HCT116 (cell line): ENCODE data around the gene WNT2B. TPM values are rescaled to one million over a fixed set of nuclear protein-coding genes. Genes with fewer than 3 reads are reported as not detected.
"Not testable (repeated sequence)": the region's sequence is repeated elsewhere in the genome, so short reads cannot be mapped to it uniquely, and the experiment has no call there.

Experiments
- ATAC-seq: fragments of 200-7000 bp; cut with Tn5 transposase; 2 replicates; pipeline ENCODE4 v1.9.1; 2020; ENCODE audit warnings: mild to moderate bottlenecking, moderate library complexity
- BruUV-seq: library from RNA; stranded (reverse); fragments of 400-500 nt; replicated peaks from 2 replicates; lab custom pipeline; 2021; lab: Mats Ljungman, UMichigan
- CTCF ChIA-PET: fragments of 300-600 bp; sonication (Branson Sonifier 250); formaldehyde crosslinking; loops from one replicate; lab custom pipeline; 2021; ENCODE audit warnings: antibody characterized with exemption; lab: Charles Lee
- POLR2A ChIA-PET: fragments of 300-600, 350-600 bp; sonication (Branson Sonifier 250); formaldehyde crosslinking; loops from one replicate; lab custom pipeline; 2021; ENCODE audit warnings: antibody characterized with exemption; lab: Charles Lee
- RAD21 ChIA-PET, 2 experiments: fragments of 300-600 bp; sonication (Branson Sonifier 250); formaldehyde crosslinking; loops; one replicate each; lab custom pipeline; 2023; ENCODE audit warnings: low total read pairs in 2 of 2; ENCODE audit not compliant: uncharacterized antibody in 2 of 2, unreplicated experiment in 2 of 2, low non-redundant PET in 1 of 2; lab: Charles Lee
- DNase-seq: peaks from one replicate; pipeline ENCODE4 v3.0.0-alpha.2; 2010; ENCODE audit warnings: low read depth, low spot score
- H2AFZ ChIP-seq: fragments of 200-600 bp; shearing (Covaris generic), sonication (generic); 2 replicates; pipeline ENCODE4 v1.6.1; 2017; ENCODE audit warnings: low read depth, mixed run types, mixed read lengths, antibody characterized with exemption, low read length; ENCODE audit not compliant: poor library complexity, severe bottlenecking
- H3K27ac ChIP-seq: 2 replicates; pipeline ENCODE4 v1.5.1; 2012; ENCODE audit warnings: low read depth, low read length
- H3K27me3 ChIP-seq: fragments of 200-600 bp; sonication (generic); 2 replicates; pipeline ENCODE4 v1.6.1; 2016; ENCODE audit warnings: mixed run types, low read length, mixed read lengths; ENCODE audit not compliant: insufficient read depth
- H3K36me3 ChIP-seq, 2 experiments: fragments of 200-500 bp in 1 of 2; fragments of 200-600 bp in 1 of 2; sonication (Bioruptor generic) in 1 of 2; sonication (generic) in 1 of 2; 2 replicates each; pipeline versions ENCODE4 v1.5.1 to v1.6.1; 2014 to 2016; ENCODE audit warnings: low read length in 2 of 2, inconsistent platforms in 1 of 2, mixed read lengths in 1 of 2, mixed run types in 1 of 2; ENCODE audit not compliant: insufficient read depth in 2 of 2, control insufficient read depth in 1 of 2
- H3K4me1 ChIP-seq, 2 experiments: fragments of 200-600 bp in 1 of 2; sonication (generic) in 1 of 2; 2 replicates each; pipeline versions ENCODE4 v1.5.1 to v1.6.1; 2012 to 2017; ENCODE audit warnings: low read length in 2 of 2, inconsistent platforms in 1 of 2, mild to moderate bottlenecking in 1 of 2, mixed read lengths in 1 of 2, mixed run types in 1 of 2, moderate library complexity in 1 of 2; ENCODE audit not compliant: insufficient read depth in 2 of 2, control insufficient read depth in 1 of 2
- H3K4me2 ChIP-seq: fragments of 200-600 bp; sonication (generic); 2 replicates; pipeline ENCODE4 v1.6.1; 2017; ENCODE audit warnings: mixed run types, low read length, mixed read lengths
- H3K4me3 ChIP-seq, 2 experiments: fragments of 200-600 bp in 1 of 2; sonication (generic) in 1 of 2; replicated peaks in 1 of 2; 2 replicates each; pipeline ENCODE4 v1.5.1; 2011 to 2016; ENCODE audit warnings: low read length in 2 of 2, control low read depth in 1 of 2, low read depth in 1 of 2, mild to moderate bottlenecking in 1 of 2, mixed read lengths in 1 of 2, mixed run types in 1 of 2
- H3K79me2 ChIP-seq: fragments of 200-600 bp; sonication (generic); 2 replicates; pipeline ENCODE4 v1.6.1; 2017; ENCODE audit warnings: mild to moderate bottlenecking, mixed run types, low read length, moderate library complexity, mixed read lengths; ENCODE audit not compliant: insufficient read depth
- H3K9ac ChIP-seq: fragments of 200-600 bp; sonication (generic); 2 replicates; pipeline ENCODE4 v1.6.1; 2016; ENCODE audit warnings: low read length, mixed read lengths
- H3K9me2 ChIP-seq: fragments of 200-600 bp; sonication (generic), shearing (Covaris generic); 2 replicates; pipeline ENCODE4 v1.6.1; 2017; ENCODE audit warnings: mixed run types, mild to moderate bottlenecking, moderate library complexity; ENCODE audit not compliant: insufficient read depth
- H3K9me3 ChIP-seq, 2 experiments: fragments of 200-500 bp in 1 of 2; fragments of 200-600 bp in 1 of 2; sonication (Bioruptor generic) in 1 of 2; sonication (generic) in 1 of 2; 2 replicates each; pipeline ENCODE4 v1.6.1; 2014 to 2017; ENCODE audit warnings: low read length in 2 of 2, mixed read lengths in 2 of 2, inconsistent platforms in 1 of 2, low read depth in 1 of 2, mild to moderate bottlenecking in 1 of 2, mixed run types in 1 of 2, moderate library complexity in 1 of 2; ENCODE audit not compliant: control insufficient read depth in 1 of 2, insufficient read depth in 1 of 2
- H4K20me1 ChIP-seq: fragments of 200-600 bp; sonication (generic), shearing (Covaris generic); 2 replicates; pipeline ENCODE4 v1.6.1; 2017; ENCODE audit warnings: mixed run types, mild to moderate bottlenecking, moderate library complexity; ENCODE audit not compliant: insufficient read depth
- ATF3 ChIP-seq: IDR thresholded peaks from 2 replicates; pipeline ENCODE4 v1.6.1; 2012
- CBX3 ChIP-seq: IDR thresholded peaks from 2 replicates; pipeline ENCODE4 v1.6.1; 2012; ENCODE audit warnings: low read depth
- CEBPB ChIP-seq: IDR thresholded peaks from 2 replicates; pipeline ENCODE4 v1.6.1; 2012; ENCODE audit warnings: low read depth
- EGR1 ChIP-seq: IDR thresholded peaks from 2 replicates; pipeline ENCODE4 v1.6.1; 2012; ENCODE audit warnings: low read depth
- ELF1 ChIP-seq: IDR thresholded peaks from 2 replicates; pipeline ENCODE4 v1.6.1; 2012; ENCODE audit warnings: low read depth, borderline replicate concordance
- EZH2phosphoT487 ChIP-seq: fragments of 200-600 bp; IDR thresholded peaks from 2 replicates; pipeline ENCODE4 v1.6.1; 2018; ENCODE audit warnings: antibody characterized with exemption, borderline replicate concordance
- FOSL1 ChIP-seq: IDR thresholded peaks from 2 replicates; pipeline ENCODE4 v1.6.1; 2012; ENCODE audit warnings: low read depth
- JUND ChIP-seq: IDR thresholded peaks from 2 replicates; pipeline ENCODE4 v1.6.1; 2012
- POLR2A ChIP-seq: IDR thresholded peaks from 2 replicates; pipeline ENCODE4 v1.7.0; 2011; ENCODE audit warnings: borderline replicate concordance; ENCODE audit not compliant: insufficient read depth, insufficient read length; ENCODE audit errors: extremely low read depth
- POLR2AphosphoS5 ChIP-seq: IDR thresholded peaks from 2 replicates; pipeline ENCODE4 v1.6.1; 2011; ENCODE audit warnings: mild to moderate bottlenecking, low read depth, low read length, moderate library complexity
- REST ChIP-seq: IDR thresholded peaks from 2 replicates; pipeline ENCODE4 v1.6.1; 2012; ENCODE audit warnings: low read depth
- SP1 ChIP-seq: IDR thresholded peaks from 2 replicates; pipeline ENCODE4 v1.6.1; 2012; ENCODE audit warnings: low read depth
- SRF ChIP-seq: IDR thresholded peaks from 2 replicates; pipeline ENCODE4 v1.6.1; 2012; ENCODE audit warnings: low read depth
- TCF7L2 ChIP-seq: IDR thresholded peaks from 2 replicates; pipeline ENCODE4 v1.7.0; 2011; ENCODE audit warnings: borderline replicate concordance, inconsistent platforms; ENCODE audit not compliant: insufficient read depth, insufficient read length; ENCODE audit errors: extremely low read depth
- YY1 ChIP-seq: IDR thresholded peaks from 2 replicates; pipeline ENCODE4 v1.6.1; 2011; ENCODE audit warnings: low read length, low read depth, moderate library complexity, mild to moderate bottlenecking; ENCODE audit not compliant: insufficient replicate concordance; ENCODE audit errors: extremely low read depth
- ZNF274 ChIP-seq: fragments of 200-500 bp; sonication (Bioruptor generic); IDR thresholded peaks from 2 replicates; pipeline ENCODE4 v1.6.1; 2014; ENCODE audit warnings: mild to moderate bottlenecking, low read depth, low read length, inconsistent platforms
- intact Hi-C: fragments of 100-400 bp; cut with micrococcal nuclease; formaldehyde crosslinking; loops from 2 replicates; pipeline ENCODE4 v1.10.0; 2022
- total RNA-seq: library from RNA; stranded (reverse); gene quantifications from one replicate; pipeline ENCODE4 v1.2.1, GENCODE V29; 2021; ENCODE audit not compliant: unreplicated experiment
- TF ChIP-seq, protein P1 (sequence below): IDR thresholded peaks from 2 replicates; pipeline ENCODE4 v1.6.1; 2012
- TF ChIP-seq, protein P2 (sequence below), 3 experiments: fragments of 200-600 bp in 1 of 3; sonication (generic) in 1 of 3; IDR thresholded peaks in 2 of 3; conservative IDR thresholded peaks in 1 of 3; 2 replicates each; pipeline ENCODE4 v1.5.1; 2012 to 2017; ENCODE audit warnings: low read depth in 2 of 3, low read length in 2 of 3, antibody characterized with exemption in 1 of 3, borderline replicate concordance in 1 of 3, control low read depth in 1 of 3, mild to moderate bottlenecking in 1 of 3, mixed read lengths in 1 of 3, mixed run types in 1 of 3, moderate library complexity in 1 of 3; ENCODE audit not compliant: insufficient read depth in 1 of 3

Gene WNT2B
- total RNA-seq, 1 experiment from 2014 or later = 1.5 TPM

- no peaks in the 10 kb centered on the region for H4K20me1 ChIP-seq
- H3K4me1 ChIP-seq = no peaks in the 10 kb centered on the region
- H3K27ac ChIP-seq = no peak overlapping the region
- no peak overlapping the region for H2AFZ ChIP-seq
- RAD21 ChIA-PET = no interaction called here
- no peak overlapping the region for H3K4me2 ChIP-seq
- no peak for ATAC-seq
- TF ChIP-seq POLR2A (no peak), REST (no peak), CEBPB (no peak), FOSL1 (no peak), JUND (no peak), CBX3 (no peak), TCF7L2 (no peak), ELF1 (no peak), ATF3 (no peak), EGR1 (no peak), POLR2AphosphoS5 (no peak), YY1 (no peak), ZNF274 (no peak), EZH2phosphoT487 (no peak), SP1 (no peak), SRF (no peak)
- TF ChIP-seq, protein P1, sequence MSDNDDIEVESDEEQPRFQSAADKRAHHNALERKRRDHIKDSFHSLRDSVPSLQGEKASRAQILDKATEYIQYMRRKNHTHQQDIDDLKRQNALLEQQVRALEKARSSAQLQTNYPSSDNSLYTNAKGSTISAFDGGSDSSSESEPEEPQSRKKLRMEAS = no peak
- TF ChIP-seq, protein P2, sequence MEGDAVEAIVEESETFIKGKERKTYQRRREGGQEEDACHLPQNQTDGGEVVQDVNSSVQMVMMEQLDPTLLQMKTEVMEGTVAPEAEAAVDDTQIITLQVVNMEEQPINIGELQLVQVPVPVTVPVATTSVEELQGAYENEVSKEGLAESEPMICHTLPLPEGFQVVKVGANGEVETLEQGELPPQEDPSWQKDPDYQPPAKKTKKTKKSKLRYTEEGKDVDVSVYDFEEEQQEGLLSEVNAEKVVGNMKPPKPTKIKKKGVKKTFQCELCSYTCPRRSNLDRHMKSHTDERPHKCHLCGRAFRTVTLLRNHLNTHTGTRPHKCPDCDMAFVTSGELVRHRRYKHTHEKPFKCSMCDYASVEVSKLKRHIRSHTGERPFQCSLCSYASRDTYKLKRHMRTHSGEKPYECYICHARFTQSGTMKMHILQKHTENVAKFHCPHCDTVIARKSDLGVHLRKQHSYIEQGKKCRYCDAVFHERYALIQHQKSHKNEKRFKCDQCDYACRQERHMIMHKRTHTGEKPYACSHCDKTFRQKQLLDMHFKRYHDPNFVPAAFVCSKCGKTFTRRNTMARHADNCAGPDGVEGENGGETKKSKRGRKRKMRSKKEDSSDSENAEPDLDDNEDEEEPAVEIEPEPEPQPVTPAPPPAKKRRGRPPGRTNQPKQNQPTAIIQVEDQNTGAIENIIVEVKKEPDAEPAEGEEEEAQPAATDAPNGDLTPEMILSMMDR (IDR thresholded peaks at IDR 0.05 in 2 of 3, conservative IDR thresholded peaks at IDR 0.05 in 1 of 3; ENCODE audit: borderline replicate concordance in 1 of 3, insufficient read depth in 1 of 3, low read depth in 2 of 3, low read length in 2 of 3) = no peak
- TF ChIP-seq, all 23 proteins: peak for 0
- Histone ChIP-seq H3K36me3 (no peaks in the 10 kb centered on the region), H3K9me3 (peaks cover 4 to 5% of the 10 kb centered on the region in 2 experiments; a peak in 2 of 4 replicates), H3K27me3 (no peaks in the 10 kb centered on the region), H3K4me3 (no peak overlapping the region), H3K9ac (no peak overlapping the region), H3K79me2 (no peaks in the 10 kb centered on the region), H3K9me2 (no peaks in the 10 kb centered on the region)
- no TSS peak for BruUV-seq
- CTCF ChIA-PET = no interaction called here
- POLR2A ChIA-PET = no interaction called here
- intact Hi-C loops = no loop called here
- no peak for DNase-seq
These were observed 30.5 kb upstream of the WNT2B start for GRCh38 chr1:112478314-112478713.

- intact Hi-C loops, H4K20me1 ChIP-seq, H3K4me3 ChIP-seq, H3K36me3 ChIP-seq, ATAC-seq, RAD21 ChIA-PET, H3K9me3 ChIP-seq, BruUV-seq, H3K79me2 ChIP-seq, H3K4me1 ChIP-seq, H3K4me2 ChIP-seq, H3K27ac ChIP-seq, POLR2A ChIA-PET, DNase-seq, H3K9me2 ChIP-seq, H2AFZ ChIP-seq, H3K27me3 ChIP-seq, H3K9ac ChIP-seq: not testable (repeated sequence)
- CTCF ChIA-PET = interaction anchor here (0.7 kb wide), 1 partner anchor 495 kb away, joined by 3 read pairs; no protein-coding TSS in a partner anchor
These were observed 22.7 kb upstream of the WNT2B start for GRCh38 chr1:112486063-112486462.
